ENCODE measurements around the gene DNAAF8.
"Not testable (repeated sequence)": the region's sequence is repeated elsewhere in the genome, so short reads cannot be mapped to it uniquely, and the experiment has no call there.

Gene DNAAF8

DNA sequence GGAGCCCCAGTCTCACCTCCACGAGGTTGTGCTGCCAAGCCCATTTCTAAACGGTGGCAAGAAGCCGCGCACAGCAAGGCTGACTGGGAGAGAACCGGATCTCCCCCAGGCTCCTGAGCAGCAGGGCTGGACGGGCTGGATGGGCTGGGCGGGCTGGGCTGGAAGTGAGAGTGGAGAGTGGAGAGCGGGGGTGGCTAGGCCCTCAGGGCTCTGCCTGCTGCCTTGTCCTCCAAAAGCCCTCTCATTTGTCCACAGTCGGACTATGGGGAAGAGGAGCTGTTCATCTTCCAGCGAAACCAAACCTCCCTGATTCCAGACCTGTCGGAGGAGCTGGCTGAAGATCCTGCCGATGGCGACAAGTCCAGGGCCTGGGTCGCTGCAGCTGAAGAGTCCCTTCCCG, 3.2 kb downstream of the DNAAF8 start:
- no peak overlapping the region for H3K4me3 ChIP-seq (ENCODE audit: low read length)
- H3K27ac ChIP-seq (ENCODE audit: low read depth, low read length), result no peak overlapping the region
- no peaks in the 10 kb centered on the region for H3K36me3 ChIP-seq (ENCODE audit: control insufficient read depth, insufficient read depth, low read length)
- no peaks in the 10 kb centered on the region for H3K27me3 ChIP-seq (ENCODE audit: control insufficient read depth, insufficient read depth, low read length)
- no peak overlapping the region for H3K9ac ChIP-seq (ENCODE audit: low read length)
- H3K4me1 ChIP-seq (ENCODE audit: control insufficient read depth, insufficient read depth, low read length), result no peaks in the 10 kb centered on the region

DNA sequence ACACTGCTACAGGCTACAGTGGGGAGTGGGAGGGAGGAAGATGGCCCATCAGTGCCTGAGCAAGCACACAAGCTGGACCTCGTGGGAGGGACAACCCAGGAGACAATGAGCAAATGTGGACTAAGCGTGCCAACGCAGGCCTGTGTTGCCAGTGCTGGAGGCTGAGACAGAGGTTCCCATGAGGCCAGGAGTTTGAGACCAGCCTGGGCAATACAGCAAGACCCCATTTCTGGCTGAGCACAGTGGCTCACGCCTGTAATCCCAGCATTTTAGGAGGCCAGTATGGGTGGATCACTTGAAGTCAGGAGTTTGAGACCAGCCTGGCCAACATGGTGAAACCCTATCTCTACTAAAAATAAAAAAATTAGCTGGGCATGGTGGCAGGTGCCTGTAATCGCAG, 4.0 kb downstream of the DNAAF8 start:
- not testable (repeated sequence) for H3K4me3 ChIP-seq (ENCODE audit: low read length); H3K36me3 ChIP-seq (ENCODE audit: control insufficient read depth, insufficient read depth, low read length); H3K27me3 ChIP-seq (ENCODE audit: control insufficient read depth, insufficient read depth, low read length); H3K27ac ChIP-seq (ENCODE audit: low read depth, low read length); H3K4me1 ChIP-seq (ENCODE audit: control insufficient read depth, insufficient read depth, low read length); H3K9ac ChIP-seq (ENCODE audit: low read length)

DNA sequence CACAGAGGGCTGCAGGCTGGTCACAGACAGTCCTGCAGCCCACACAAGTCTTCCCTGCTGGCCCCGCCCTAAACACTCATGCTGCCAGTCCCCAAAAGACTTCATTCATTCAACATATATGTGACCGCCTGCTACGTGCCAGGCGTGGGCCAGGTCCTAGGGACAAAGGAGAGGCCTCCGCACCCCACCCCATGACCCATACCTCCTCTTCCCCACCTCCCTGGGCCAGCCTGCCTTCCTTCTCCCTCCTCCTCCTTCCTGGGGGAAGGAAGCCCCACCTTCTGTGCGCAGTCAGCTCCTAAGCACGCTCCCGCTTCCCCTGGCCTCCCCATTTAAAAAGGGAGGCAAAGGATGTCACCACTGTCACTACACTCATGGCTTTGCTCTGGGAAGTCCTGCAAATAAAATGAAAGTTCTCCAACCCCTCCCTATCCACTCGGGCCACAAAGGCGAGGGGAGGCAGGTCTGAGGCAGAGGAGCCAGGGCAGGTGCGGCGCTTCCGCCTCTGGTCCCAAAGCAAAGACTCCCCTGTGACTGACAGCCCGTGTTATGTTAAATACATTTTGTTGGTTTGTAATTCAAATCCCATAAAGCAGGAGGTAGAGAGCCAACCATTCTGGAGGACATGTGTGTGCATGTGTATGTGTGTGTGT, 9.0 kb downstream of the DNAAF8 start:
- Histone ChIP-seq H3K4me1 (ENCODE audit: control insufficient read depth, insufficient read depth, low read length) (no peaks in the 10 kb centered on the region), H3K36me3 (ENCODE audit: control insufficient read depth, insufficient read depth, low read length) (no peaks in the 10 kb centered on the region), H3K27ac (ENCODE audit: low read depth, low read length) (no peak overlapping the region), H3K27me3 (ENCODE audit: control insufficient read depth, insufficient read depth, low read length) (no peaks in the 10 kb centered on the region), H3K4me3 (ENCODE audit: low read length) (no peak overlapping the region), H3K9ac (ENCODE audit: low read length) (no peak overlapping the region)

DNA sequence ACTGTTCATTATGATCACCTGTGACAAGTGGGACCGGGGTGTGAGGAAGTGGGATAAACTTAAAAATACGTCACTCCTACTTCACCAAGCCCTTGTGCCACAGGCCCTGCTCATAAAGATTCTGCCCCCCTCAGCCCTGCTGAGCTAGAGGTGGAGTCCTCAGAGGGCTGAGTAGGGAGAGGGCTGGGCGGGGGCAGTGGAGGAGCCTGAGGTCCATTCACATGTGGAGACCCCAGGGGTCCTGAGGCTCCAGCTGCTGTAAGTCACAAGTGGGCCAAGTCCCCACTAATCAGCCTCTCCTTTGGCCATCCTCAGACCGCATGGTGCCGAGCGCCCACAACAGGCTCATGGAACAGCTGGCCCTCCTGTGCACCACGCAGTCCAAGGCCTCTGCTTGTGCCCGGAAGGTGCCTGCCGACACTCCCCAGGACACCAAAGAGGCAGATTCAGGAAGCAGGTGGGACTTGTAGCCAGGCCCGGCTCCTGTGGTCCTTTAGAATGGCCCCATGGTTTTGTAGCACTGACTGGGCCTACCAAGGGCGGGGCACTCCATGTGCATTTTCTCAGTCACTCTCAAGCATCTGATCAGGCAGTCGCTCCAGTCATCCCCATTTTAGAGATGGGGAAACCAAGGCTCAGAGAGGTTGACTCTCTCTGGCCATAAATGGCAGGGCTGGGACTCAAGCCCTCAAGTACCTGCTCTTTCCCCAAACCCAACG, 10.4 kb downstream of the DNAAF8 start:
- no peaks in the 10 kb centered on the region for H3K27me3 ChIP-seq (ENCODE audit: control insufficient read depth, insufficient read depth, low read length)
- no peak overlapping the region for H3K27ac ChIP-seq (ENCODE audit: low read depth, low read length)
- H3K4me3 ChIP-seq (ENCODE audit: low read length), result no peak overlapping the region
- H3K9ac ChIP-seq (ENCODE audit: low read length), result no peak overlapping the region
- H3K4me1 ChIP-seq (ENCODE audit: control insufficient read depth, insufficient read depth, low read length), result no peaks in the 10 kb centered on the region
- H3K36me3 ChIP-seq (ENCODE audit: control insufficient read depth, insufficient read depth, low read length), result no peaks in the 10 kb centered on the region

DNA sequence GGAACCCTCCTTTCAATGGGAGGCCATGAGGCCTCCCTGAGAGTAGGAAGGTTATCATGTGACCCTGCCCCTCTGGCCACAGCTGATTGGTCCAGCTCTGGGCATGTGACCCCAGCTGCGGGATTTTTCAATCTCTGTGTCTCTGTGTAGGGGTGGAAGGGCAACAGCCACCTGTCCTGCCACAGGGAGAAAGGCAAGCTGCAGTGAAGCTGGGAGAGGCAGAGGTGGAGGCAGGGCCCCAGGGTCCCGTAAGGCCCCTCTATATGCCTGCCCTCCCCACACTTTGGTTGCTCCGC, 10.9 kb downstream of the DNAAF8 start:
- H3K27me3 ChIP-seq (ENCODE audit: control insufficient read depth, insufficient read depth, low read length), result no peaks in the 10 kb centered on the region
- H3K4me1 ChIP-seq (ENCODE audit: control insufficient read depth, insufficient read depth, low read length), result no peaks in the 10 kb centered on the region
- H3K4me3 ChIP-seq (ENCODE audit: low read length), result no peak overlapping the region
- no peak overlapping the region for H3K27ac ChIP-seq (ENCODE audit: low read depth, low read length)
- H3K36me3 ChIP-seq (ENCODE audit: control insufficient read depth, insufficient read depth, low read length), result peaks cover 3% of the 10 kb centered on the region
- H3K9ac ChIP-seq (ENCODE audit: low read length), result no peak overlapping the region

DNA sequence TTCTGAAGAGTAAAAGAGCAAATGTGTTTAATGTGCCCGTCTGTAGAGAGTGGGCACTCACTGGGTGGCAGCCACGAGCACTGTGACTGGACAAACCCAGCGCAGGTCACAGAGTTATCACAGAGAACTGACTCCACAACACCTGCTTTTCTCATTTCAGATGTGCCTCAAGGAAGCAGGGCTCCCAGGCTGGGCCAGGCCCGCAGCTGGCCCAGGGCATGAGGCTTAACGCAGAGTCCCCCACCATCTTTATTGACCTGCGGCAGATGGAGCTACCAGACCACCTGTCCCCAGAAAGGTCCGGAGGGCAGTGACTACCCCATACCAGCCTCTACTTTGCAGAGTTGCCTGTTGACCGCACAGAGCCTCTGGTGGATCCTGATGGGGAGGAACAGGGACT, 11.9 kb downstream of the DNAAF8 start:
- H3K27me3 ChIP-seq (ENCODE audit: control insufficient read depth, insufficient read depth, low read length), result no peaks in the 10 kb centered on the region

DNA sequence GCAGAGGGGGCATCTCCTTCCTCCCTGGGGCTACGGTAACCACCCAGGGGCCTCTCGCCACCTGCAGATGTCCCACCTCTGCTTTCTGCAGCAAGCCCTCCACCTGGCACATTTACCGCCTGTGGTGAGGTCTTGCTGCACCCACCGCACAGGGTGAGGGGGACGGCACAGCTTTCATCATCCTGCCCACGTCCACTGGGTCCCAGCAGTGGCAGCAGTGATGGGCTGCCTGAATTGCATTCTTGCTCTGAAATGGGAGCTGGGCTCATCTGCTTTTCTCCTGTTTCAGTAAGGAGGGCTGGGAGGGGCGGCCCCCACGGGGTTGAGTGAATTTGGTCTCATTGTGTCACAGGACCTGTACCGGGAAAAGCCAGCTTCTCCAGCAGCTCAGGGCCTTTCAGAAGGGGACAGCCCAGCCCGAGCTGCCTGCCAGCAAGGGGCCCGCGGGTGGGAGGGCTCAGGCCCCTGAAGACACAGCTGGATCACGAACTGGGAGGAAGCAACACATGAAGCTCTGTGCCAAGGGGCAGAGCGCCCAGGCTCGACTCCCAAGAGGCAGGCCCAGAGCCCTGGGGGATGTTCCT, 12.7 kb downstream of the DNAAF8 start:
- Histone ChIP-seq H3K27me3 (ENCODE audit: control insufficient read depth, insufficient read depth, low read length) (no peaks in the 10 kb centered on the region), H3K27ac (ENCODE audit: low read depth, low read length) (no peak overlapping the region), H3K9ac (ENCODE audit: low read length) (no peak overlapping the region), H3K4me3 (ENCODE audit: low read length) (no peak overlapping the region), H3K4me1 (ENCODE audit: control insufficient read depth, insufficient read depth, low read length) (no peaks in the 10 kb centered on the region), H3K36me3 (ENCODE audit: control insufficient read depth, insufficient read depth, low read length) (peaks cover 8% of the 10 kb centered on the region)

More for the DNA sequence above, 11.9 kb downstream of the DNAAF8 start:
- H3K9ac ChIP-seq (ENCODE audit: low read length), result no peak overlapping the region
- H3K27ac ChIP-seq (ENCODE audit: low read depth, low read length), result no peak overlapping the region
- H3K4me1 ChIP-seq (ENCODE audit: control insufficient read depth, insufficient read depth, low read length), result no peaks in the 10 kb centered on the region
- H3K36me3 ChIP-seq (ENCODE audit: control insufficient read depth, insufficient read depth, low read length), result peaks cover 6% of the 10 kb centered on the region
- H3K4me3 ChIP-seq (ENCODE audit: low read length), result no peak overlapping the region

DNA sequence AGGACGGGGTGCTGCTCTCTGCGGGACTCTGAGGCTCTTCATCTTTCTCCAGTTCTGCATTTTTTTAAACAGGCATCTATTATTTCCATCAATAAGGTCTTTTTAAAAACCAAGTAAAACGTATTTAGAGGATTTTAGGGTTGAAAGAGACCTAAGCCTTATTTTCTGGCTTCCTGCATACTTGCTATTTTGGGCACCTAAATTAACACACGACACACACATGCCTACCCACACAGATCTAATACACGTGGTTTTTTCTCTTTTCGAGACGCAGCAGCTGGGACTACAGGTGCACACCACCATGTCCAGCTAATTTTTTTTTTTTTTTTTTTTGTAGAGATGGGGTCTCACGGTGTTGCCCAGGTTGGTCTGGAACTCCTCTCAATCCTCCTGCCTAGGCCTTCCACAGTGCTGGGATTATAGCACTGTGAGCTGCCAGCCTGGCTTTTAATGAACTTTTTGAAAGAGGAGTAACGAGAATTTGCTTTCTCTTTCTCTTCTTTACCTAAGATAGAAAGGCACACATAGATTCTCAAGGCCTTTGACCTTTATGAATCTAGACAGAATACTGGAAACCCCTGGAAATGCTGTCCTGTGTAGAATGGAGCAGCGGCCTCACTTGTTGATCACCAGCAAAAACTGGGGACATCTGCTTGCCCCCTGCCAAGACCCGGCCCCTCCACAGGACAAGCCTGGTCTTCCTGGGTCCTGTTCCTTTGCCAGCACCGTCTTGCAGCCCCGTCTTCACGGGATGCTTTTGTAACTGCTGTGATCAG, 13.8 kb downstream of the DNAAF8 start:
- Histone ChIP-seq H3K27ac (ENCODE audit: low read depth, low read length) (no peak overlapping the region), H3K4me1 (ENCODE audit: control insufficient read depth, insufficient read depth, low read length) (no peaks in the 10 kb centered on the region), H3K9ac (ENCODE audit: low read length) (no peak overlapping the region), H3K27me3 (ENCODE audit: control insufficient read depth, insufficient read depth, low read length) (no peaks in the 10 kb centered on the region), H3K4me3 (ENCODE audit: low read length) (no peak overlapping the region), H3K36me3 (ENCODE audit: control insufficient read depth, insufficient read depth, low read length) (peaks cover 16% of the 10 kb centered on the region)

DNA sequence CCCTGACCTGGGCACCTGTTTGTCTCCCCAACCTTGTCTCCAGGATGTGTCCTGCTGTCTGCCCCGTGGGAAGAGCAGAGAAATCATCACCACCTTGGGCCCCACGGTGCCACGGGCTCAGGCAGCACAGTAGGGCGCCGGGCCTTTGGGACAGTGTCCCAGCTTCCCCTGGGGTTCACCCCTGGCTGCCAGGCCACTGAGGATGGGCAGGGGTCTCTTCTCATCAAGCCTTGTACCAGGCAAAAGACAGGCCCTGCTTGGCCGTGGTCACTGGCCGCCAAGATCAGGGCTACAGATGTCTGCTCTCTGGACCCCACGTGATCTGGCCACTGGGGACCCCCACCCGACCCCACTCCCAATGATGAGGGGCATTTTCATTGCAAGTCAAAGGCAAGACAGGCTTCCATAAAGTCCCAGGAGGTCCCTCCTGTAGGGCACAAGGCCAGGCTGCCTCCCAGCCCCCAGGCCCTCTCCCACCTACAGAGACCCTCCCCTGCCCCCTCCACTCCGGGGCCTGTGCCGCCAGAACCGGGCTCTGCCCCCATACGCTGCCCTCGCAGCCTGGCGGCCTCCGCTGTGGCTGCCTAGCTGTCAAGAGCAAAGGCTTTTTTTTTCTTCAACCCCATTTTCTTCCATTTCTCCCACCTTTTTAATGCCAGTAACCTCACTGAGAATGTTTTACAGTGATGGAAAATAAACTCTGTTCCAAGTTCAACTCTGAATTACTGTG, 14.5 kb downstream of the DNAAF8 start:
- no peaks in the 10 kb centered on the region for H3K4me1 ChIP-seq (ENCODE audit: control insufficient read depth, insufficient read depth, low read length)
- no peak overlapping the region for H3K9ac ChIP-seq (ENCODE audit: low read length)
- H3K27ac ChIP-seq (ENCODE audit: low read depth, low read length), result no peak overlapping the region
- H3K36me3 ChIP-seq (ENCODE audit: control insufficient read depth, insufficient read depth, low read length), result peaks cover 18% of the 10 kb centered on the region
- no peak overlapping the region for H3K4me3 ChIP-seq (ENCODE audit: low read length)
- no peaks in the 10 kb centered on the region for H3K27me3 ChIP-seq (ENCODE audit: control insufficient read depth, insufficient read depth, low read length)

DNA sequence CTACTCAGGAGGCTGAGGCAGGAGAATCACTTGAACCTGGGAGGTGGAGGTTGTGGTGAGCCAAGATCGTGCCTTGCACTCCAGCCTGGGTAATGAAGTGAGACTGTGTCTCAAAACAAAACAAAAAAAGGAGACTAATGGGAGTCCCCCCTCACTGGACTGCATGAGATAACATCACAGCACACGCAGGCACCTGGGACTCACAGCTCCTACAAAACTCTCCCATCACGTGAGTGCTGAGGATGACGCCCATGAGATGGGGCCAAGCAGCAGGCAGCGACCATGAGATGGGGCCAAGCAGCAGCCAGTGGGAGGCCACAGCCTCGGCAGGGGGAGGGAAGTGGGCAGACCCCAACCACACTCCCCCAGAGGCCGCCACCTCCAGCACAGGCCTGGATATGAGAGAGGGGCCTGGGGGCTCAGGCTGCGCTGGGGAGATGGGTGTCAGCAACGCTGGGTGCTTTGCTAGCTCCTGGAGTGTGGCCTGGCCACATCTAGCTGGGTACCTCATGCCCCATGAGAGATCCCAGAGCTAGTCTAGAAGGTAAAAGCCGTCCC, 15.4 kb downstream of the DNAAF8 start:
- Histone ChIP-seq H3K27ac (ENCODE audit: low read depth, low read length) (no peak overlapping the region), H3K36me3 (ENCODE audit: control insufficient read depth, insufficient read depth, low read length) (peaks cover 19% of the 10 kb centered on the region), H3K27me3 (ENCODE audit: control insufficient read depth, insufficient read depth, low read length) (no peaks in the 10 kb centered on the region), H3K9ac (ENCODE audit: low read length) (no peak overlapping the region), H3K4me3 (ENCODE audit: low read length) (no peak overlapping the region), H3K4me1 (ENCODE audit: control insufficient read depth, insufficient read depth, low read length) (no peaks in the 10 kb centered on the region)

DNA sequence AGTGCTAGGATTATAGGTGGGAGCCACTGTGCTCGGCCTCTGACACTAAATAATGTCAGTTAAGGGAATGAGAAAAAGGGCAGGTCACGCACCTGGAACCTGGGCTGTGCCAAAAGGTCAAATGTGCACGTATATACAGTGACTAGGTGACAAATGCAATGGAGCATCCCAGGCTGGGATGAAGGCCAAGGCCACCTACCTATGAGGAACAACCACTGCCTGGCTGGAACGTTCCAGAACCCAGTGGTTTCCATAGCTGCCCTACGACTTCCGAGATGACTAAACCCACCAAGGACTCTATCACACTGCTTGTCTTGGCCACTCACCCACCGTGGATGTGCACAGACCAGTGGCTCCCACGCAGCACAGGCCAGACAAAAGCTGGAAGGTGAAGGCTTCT, 16.6 kb downstream of the DNAAF8 start:
- Histone ChIP-seq H3K4me3 (ENCODE audit: low read length) (no peak overlapping the region), H3K27ac (ENCODE audit: low read depth, low read length) (no peak overlapping the region), H3K9ac (ENCODE audit: low read length) (no peak overlapping the region), H3K4me1 (ENCODE audit: control insufficient read depth, insufficient read depth, low read length) (no peaks in the 10 kb centered on the region), H3K27me3 (ENCODE audit: control insufficient read depth, insufficient read depth, low read length) (no peaks in the 10 kb centered on the region), H3K36me3 (ENCODE audit: control insufficient read depth, insufficient read depth, low read length) (peaks cover 27% of the 10 kb centered on the region)
